HG03439 (cell line): ENCODE measurements around the gene EHBP1L1.

Experiments used
- ATAC-seq: cut with Tn5 transposase; IDR thresholded peaks from one replicate; pipeline ENCODE4 v1.9.1; 2021; ENCODE audit warnings: mild to moderate bottlenecking, moderate library complexity; ENCODE audit not compliant: unreplicated experiment

EHBP1L1 gene

DNA sequence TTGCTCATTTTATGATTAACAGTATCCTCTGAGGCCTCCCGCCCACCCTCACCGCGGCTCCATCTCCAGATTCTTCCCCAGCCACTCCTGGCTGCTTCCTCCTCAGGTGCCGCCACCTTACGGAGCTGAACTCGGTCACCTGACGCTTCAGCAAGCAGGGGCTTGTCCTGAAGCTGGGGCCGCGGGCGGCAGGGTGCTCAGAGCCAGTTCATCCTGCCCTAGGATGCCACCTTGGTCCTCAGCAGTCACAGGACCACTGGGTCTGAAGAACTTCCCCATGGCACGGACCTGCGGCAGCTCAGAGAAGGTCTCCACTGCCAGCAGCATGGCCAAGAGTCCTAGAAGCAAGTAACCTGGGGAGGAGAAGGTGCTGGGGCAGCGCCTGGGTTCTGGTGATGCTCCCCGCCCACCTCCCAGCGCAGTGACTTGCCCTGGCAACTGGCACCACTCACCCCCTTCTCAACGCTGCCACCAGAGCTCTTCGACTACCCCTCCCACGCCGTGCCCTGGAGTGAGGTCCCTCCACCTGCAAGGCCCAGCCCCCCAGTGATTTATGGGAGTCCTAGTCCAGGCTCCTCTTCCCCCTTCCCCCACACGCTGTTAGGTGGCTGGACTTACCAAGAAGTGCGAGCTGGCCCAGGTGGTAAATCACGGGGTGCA, 17.1 kb downstream of the EHBP1L1 start:
- ATAC-seq = no peak

DNA sequence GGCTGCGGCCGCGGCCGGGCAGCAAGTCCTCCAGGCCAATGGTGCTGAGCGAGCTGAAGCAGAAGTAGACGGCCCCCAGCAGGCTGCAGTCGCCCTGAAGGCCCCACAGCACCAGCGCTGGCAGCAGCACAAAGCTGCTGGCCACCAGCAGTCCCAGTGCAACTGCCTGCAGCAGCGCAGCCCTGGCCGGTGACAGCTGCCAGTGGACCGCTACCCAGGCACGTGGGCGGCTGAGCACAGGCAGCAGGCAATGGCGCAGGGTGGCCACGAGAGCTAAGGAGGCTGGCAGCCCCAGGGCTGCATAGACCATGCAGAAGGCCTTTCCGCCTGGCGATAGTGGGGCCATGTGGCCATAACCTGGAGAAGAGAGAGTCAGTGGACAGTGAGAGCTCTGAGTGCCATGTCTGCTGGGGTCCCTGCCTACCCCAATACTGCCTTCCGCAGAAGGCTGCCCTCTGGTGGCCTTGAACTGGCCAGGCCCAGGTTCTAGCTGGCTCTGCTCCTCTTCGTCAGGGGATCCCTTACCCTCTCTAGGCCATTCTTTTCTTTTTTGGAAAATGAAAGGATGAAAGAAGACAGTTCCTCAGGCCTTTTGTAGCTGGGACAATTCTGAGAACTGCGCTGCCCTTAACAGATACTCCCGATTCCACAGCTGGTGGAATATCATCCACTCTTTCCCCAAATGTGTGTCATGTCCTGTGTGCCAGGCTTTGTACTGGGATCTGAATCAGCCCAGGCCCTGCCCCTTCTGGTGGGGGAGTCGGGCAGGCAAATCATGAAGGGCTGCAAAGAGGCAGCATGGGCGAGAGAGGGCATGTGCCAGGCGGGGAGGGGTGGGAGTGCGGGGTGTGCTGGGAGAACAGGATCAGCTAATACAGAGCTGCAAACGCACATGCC, 17.9 kb downstream of the EHBP1L1 start:
- ATAC-seq = no peak

GRCh38 chr11:65595131-65595530, 19.3 kb downstream of the EHBP1L1 start:
- ATAC-seq = no peak

DNA sequence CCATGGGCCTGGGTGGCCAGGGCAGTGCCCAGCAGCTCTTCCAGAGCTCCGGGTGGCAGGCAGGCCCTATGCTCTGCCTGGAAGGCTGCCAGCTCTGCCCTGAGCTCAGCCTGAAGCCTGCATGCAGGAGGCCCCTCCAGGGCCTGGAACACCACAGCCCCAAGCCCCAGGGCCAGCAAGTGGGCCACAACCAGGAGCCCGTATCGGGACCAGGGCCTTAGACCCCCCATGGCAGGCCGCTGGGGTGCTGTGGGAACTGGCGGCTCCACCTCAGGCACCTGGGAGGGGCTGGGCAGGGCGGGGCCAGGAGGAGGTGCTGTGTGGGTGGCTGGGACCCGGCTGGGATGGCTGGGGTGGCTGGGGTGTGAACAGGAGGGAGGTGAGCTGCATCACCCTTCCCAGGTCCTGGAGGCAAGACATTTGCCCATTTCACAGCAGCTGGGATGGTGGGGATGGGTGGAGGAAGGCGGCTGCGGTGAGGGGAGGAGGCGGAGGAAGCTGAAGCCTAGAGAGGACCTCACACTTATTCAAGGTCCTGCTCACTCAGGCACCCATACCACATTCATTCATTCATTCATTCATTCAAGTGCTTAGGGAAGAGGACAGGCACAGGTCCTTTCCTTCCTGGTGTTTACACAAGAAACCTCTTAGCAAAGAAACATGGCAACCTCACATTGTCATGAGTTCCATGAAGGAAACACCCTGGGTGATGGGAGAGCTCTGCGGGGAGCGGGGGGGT, 19.9 kb downstream of the EHBP1L1 start, which contains the start of gene KCNK7:
TSS of gene KCNK7 (minus strand) at position 258 of the 739 bp plus-strand sequence. CDS start at position 230, 28 bp downstream.
- no peak for ATAC-seq

DNA sequence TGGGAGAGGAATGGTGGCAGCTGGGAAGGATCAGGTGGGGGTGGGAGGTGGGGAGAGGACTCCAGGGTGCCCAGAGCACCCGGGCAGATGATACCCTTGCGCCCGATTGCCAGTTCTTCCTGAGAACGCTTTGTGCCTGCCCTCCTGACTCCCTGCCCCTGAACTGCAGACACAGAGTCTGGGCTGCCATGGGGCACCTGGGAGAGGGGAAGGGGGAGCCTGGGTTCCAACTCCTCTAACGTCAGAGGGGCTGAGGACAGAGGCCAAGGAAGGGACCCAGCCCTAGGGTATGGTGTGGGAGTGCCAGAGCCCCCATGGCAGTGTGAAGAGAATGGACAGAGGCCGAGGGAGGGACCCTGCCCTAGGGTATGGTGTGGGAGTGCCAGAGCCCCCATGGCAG, 20.7 kb downstream of the EHBP1L1 start:
- no peak for ATAC-seq

- ATAC-seq = no peak
These were observed 22.4 kb downstream of the EHBP1L1 start for GRCh38 chr11:65598258-65598699.

- ATAC-seq = no peak
These were observed 23.5 kb downstream of the EHBP1L1 start for GRCh38 chr11:65599216-65599954.

DNA sequence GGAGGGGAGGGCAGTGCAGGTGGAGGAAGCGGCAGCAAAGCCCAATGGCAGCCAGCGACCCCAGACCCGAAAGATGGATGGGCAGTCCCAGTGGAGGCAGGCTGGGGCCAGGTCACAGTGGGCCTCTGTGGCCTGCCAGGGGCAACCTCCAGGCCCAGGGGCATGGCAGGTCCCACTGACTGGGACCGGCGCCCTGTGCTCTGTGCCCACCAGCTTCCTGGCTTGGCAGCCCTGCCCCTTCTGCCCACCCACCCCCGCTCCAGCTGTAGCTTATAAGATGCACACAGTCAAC, 24.0 kb downstream of the EHBP1L1 start:
- ATAC-seq = no peak

DNA sequence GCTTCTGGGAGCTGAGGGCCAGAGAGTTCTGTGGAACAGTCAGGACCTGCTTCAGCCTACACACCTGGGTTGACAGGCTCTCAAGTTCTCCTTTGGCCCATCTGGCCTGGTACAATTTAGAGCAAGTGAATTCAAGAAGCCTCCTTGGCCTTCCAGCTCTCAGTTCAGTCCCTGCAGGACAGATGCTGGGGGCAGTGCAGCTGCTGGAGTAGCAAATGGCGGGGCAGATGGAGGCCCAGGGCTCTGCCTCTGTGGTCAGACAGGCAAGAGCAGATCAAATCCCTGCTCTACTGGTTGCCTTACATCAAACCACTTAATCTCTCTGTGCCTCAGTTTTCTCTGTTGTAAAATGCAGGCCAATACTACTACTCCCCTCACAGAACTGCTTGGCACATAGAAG, 28.4 kb downstream of the EHBP1L1 start:
- ATAC-seq = no peak

GRCh38 chr11:65606876-65607613, 31.2 kb downstream of the EHBP1L1 start:
- no peak for ATAC-seq

DNA sequence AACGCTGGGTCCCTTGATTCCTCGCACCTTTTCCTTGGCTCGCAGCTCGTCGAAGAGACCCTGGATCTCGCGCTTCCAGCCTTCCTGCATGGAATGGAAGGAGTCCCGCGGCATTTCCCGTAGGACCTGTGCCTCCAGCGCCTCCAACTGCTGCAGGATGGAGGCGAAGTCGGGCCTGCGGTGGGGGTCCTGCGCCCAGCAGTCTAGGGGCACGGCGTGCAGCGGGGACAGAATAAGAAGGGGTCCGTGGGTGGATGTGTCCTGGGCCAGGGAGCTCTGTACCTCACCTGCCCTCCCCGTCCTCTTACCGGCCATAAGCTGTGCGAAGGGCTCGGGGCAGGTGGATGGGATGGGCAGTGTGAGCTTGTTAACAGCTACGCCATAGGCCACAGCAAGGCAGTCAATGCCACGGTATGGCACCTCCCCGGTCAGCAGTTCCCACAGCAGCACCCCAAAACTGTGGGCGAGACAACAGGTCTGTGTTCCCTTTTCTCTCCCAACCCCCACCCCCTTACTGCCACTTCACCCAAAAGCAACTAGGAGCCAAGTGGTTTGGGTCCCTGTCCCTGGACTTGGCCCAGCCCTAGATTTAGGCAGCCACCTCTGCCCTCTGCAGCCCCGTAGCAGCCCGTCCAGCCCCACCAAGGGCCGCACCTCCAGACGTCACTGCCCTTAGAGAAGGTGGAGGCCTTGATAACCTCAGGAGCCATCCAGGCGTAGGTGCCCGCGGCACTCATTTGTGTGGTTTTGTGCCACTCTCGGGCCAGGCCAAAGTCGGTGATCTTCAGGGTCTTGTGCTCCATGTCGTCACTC, 32.0 kb downstream of the EHBP1L1 start:
- no peak for ATAC-seq

DNA sequence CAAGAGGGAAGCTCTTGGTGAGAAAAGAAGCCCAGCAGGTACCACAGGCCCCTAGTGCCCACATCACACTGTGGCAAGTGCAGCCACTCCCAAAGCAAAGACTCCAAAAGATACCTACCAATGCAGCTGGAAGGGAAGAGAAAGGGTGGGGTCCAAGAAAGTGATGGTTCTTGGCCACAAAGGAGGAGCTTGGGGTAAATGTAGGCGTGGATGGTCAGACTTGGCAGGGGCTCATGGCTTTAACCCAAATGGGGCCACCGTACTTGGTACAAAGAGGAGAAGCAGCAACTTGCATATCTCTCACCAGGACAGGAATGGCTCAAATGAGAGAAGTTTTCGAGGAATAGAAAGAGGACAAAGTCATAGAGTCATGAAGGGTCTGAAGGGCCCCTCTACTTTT, 33.4 kb downstream of the EHBP1L1 start:
- no peak for ATAC-seq

GRCh38 chr11:65609665-65610064, 33.8 kb downstream of the EHBP1L1 start:
- ATAC-seq = no peak

GRCh38 chr11:65610404-65610803, 34.6 kb downstream of the EHBP1L1 start:
- no peak for ATAC-seq

DNA sequence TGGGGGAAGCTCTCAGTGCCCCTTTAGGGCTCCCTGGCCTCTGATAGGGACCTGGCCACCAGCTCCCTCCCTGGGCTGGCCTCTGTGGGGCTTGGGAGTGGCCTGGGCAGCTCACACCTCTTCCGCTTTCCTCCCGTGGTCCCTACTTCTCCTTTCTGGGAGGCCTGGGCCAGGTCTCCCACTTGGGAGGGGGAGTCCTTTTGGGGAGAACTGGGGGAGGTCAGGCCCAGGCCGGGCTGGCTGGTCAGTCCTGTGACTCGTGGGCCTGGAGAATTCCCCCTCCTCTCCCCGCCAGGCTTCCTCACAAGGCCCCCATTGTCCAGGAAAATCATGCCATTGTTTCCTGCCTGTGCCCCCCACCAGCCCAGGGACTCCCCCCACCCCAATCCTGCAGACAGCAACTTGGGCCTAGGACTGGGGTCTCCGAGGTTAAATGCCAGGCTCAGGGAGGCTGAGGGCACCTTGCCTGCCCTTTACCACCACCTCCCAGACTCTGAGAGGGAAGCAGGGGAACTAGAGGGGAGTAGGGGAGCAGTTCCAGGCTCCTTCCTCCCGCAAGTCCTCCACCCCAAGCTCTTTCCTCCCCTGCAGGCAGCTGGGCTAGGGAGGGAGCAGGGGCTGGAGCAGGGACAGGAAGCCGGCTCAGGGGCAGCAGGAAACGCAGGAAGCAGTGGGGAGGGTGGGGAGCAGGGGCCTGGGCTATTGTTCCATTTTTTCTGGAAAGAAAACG, 35.3 kb downstream of the EHBP1L1 start:
- ATAC-seq = no peak

GRCh38 chr11:65611758-65612603, 36.1 kb downstream of the EHBP1L1 start:
- ATAC-seq = no peak

DNA sequence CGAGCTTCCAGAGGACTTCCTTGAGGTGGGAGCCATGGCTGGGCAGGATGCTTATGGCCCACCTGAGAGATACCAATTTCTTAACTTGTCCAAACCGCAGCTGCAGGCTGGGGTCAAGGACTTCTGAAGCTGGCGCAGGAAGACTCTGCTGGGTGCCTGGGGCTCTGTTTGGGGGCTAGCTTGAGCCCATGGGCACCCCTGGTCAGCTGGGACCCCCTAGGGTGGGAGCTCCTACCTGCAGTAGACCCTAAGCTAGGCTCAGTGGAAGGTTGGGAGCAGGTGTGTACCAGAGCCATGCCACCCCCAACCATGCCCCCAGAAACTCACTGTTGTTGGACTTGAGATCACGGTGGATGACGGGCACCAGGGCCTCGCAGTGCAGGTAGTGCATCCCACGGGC, 36.8 kb downstream of the EHBP1L1 start:
- ATAC-seq = no peak
